ENCODE results near the gene TMEM53.
A peak's percentile ranks its signal among the peaks of the same experiment; 100 is the strongest.

TMEM53 gene

DNA sequence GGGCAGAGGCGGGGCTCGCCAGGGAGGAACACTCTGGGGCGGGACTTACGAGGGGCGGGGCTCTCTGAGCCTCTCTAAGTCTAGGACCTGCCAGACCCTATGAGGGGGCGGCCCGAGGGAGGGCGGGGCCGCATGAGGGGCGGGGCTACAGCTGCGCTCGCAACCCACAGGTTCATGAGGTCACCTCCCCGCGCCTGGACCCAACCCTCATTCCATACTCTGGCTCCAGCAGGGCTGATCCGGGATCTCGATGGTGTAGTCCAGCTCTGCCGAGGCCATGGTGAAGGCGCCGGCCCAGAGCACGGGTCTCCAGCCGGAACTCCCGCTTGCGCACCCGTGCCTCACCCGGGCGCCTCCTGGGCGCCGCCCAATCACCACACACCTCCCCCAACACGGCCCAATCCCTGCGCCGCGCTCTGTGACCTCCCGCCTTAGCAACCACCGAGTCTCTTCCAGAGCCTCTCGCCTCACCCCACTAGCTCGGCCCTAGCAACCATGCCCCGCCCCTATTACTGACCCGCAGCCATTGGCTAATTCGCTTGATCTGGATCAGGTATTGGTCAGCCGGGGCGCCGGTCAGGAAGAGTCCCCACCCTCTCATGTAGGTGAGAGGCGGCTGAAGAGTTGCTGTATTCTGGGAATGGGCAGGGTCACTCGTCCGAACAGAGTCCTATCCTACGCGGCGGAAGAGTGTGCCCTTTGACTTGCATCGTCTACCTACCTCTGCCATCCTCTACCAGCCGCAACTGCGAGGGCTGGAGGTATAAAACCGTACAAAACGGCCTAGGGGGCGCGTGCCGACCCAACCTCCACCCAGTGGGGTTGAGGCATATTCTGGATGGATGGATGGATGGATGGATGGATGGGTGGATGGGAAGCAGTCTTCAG lies at the start of gene TMEM53, which contains the start of gene ARMH1:
Gene TMEM53, minus strand, starts transcription at position 369 of the 888 bp plus-strand sequence. Its CDS starts 90 bp downstream, at position 279.
Gene ARMH1, plus strand, starts transcription at position 602 of the 888 bp plus-strand sequence. CDS start 14,984 bp downstream, outside the sequence.
- peak; percentile 99 for DNase-seq (ENCODE audit: low read depth, low spot score)
- TF ChIP-seq, protein P1, sequence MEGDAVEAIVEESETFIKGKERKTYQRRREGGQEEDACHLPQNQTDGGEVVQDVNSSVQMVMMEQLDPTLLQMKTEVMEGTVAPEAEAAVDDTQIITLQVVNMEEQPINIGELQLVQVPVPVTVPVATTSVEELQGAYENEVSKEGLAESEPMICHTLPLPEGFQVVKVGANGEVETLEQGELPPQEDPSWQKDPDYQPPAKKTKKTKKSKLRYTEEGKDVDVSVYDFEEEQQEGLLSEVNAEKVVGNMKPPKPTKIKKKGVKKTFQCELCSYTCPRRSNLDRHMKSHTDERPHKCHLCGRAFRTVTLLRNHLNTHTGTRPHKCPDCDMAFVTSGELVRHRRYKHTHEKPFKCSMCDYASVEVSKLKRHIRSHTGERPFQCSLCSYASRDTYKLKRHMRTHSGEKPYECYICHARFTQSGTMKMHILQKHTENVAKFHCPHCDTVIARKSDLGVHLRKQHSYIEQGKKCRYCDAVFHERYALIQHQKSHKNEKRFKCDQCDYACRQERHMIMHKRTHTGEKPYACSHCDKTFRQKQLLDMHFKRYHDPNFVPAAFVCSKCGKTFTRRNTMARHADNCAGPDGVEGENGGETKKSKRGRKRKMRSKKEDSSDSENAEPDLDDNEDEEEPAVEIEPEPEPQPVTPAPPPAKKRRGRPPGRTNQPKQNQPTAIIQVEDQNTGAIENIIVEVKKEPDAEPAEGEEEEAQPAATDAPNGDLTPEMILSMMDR (IDR thresholded peaks at IDR 0.05; ENCODE audit: low read depth, low read length): peak; percentile 6
- peak within 1 kb of the TSS; percentile 78 for H3K4me3 ChIP-seq (ENCODE audit: low read depth, low read length)
- in situ Hi-C loops (cut with HindIII; ENCODE audit: low sequenced_read_pairs): no loop called here

DNA sequence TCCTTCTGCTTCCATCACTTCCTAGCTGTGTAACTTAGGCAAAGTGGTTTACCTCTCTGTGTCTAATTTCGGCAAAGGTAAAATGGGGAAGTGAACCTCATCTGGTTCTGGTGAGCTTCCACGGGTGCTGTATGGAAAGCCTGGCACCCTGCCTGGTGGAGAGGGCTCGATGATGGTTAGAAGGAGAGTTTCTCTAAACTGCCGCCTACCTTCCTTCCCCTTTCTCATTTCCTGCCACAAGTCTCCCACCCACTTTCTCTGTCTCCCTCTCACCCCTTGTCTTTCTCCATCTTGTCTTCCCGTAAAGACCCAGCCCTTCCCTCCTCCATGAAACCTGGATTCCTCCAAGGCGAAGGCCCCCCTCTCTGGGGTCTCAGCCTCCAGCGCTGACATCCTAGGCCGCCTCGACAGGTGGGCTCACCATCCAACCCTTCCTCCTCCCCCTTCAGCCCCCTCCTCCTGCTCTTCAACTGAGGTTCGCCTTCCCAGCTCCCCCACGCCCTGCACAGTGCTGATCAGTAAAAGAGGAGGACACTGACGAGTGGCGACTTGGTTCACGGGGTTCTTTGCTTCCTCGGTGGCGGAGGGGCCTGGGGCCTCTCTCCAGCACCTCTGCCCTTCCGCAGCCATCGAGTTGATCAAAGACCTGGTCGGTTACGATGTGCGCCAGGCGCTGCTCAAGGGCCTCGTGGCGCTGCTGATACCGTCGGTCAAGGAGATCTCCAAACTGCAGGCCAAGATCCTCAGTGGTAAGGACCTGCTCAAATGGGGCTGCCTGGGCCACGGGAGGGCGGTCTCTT lies 49.4 kb upstream of the TMEM53 start:
- in situ Hi-C loops (cut with HindIII; ENCODE audit: low sequenced_read_pairs): no loop called here
- no peak overlapping the region for H3K4me3 ChIP-seq (ENCODE audit: low read depth, low read length)
- TF ChIP-seq, protein P1 (IDR thresholded peaks at IDR 0.05; ENCODE audit: low read depth, low read length): no peak
- DNase-seq (ENCODE audit: low read depth, low spot score): no peak

DNA sequence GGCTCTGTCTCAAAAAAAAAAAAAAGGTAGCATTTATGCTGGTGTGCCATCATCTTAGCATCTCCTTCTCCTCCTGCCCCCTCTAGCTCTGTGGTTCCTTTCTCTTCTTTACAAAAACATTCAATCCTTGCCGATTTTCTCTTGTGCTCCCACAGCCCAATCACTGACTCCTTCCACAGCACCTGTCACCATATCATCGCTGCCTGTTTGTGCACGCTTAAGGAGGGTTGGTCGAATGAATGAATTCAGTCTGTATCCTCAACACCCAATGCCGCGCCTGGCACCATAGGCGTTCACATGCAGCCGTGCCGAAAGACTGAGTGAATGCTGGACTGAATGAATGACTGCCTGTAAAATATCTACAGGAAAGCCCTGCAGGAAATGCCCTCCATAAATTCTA lies 48.8 kb upstream of the TMEM53 start:
- H3K4me3 ChIP-seq (ENCODE audit: low read depth, low read length): no peak overlapping the region
- TF ChIP-seq, protein P1 (IDR thresholded peaks at IDR 0.05; ENCODE audit: low read depth, low read length): no peak
- no peak for DNase-seq (ENCODE audit: low read depth, low spot score)
- in situ Hi-C loops (cut with HindIII; ENCODE audit: low sequenced_read_pairs): no loop called here

DNA sequence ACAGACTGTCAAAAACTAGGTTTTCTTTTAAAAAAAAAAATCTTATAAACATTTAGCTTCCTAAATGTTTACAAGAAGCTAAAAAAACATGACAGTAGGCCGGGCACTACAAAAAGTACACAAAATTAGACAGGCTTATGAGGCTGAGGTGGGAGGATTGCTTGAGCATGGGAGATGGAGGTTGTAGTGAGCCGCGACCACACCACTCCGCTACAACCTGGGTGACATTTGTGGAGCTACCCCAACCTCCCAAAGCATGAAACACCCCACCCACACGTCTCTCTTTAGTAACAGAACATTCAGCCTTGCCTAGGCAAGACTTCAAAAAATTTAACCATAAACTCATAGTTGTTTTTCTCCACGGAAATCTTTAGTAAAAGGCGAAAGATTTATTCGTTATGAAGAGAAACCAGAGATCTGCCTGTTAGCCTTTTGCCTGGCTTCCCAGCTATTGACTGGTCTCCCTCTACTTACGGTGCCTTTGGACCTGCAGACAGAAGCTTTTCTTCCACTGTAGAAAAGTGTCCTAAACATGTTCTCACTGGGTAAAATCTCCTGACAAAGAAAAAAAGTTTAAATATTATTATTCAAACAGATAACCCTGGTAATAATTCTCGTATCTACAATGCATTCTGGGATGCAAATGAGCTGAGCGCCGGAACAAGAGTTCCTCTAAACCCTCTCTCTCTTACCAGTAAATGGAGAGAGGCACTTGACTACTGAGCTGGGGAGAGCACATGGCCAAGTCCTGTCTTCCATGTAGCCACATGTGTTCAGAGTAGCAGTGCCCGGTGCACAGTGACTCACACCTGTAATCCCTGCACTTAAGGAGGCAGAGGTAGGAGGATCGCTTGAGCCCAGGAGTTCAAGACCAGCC lies 47.4 kb upstream of the TMEM53 start:
- DNase-seq (ENCODE audit: low read depth, low spot score): peak; percentile 96
- TF ChIP-seq, protein P1 (IDR thresholded peaks at IDR 0.05; ENCODE audit: low read depth, low read length): no peak
- in situ Hi-C loops (cut with HindIII; ENCODE audit: low sequenced_read_pairs): no loop called here
- H3K4me3 ChIP-seq (ENCODE audit: low read depth, low read length): no peak overlapping the region

DNA sequence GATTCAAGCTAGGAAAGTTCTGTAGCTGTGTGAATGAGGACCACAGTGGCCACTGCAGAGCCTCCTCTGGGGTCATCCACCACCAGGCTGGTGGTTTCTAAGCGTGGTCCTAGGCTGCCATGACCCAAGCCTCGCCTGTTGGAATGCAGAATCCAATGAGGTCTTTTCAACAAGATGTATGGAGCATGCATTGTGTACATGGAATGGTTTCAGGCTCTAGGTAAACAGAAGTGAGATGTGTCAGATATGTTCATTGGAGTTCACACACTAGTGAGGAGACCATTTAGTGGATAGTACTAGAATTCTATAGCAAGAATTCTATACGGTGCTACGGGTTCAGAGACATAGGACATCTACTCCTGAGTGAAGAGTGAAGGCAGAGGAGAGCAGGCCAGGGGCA lies 46.0 kb upstream of the TMEM53 start:
- H3K4me3 ChIP-seq (ENCODE audit: low read depth, low read length): no peak overlapping the region
- TF ChIP-seq, protein P1 (IDR thresholded peaks at IDR 0.05; ENCODE audit: low read depth, low read length): no peak
- no peak for DNase-seq (ENCODE audit: low read depth, low spot score)
- in situ Hi-C loops (cut with HindIII; ENCODE audit: low sequenced_read_pairs): no loop called here

DNA sequence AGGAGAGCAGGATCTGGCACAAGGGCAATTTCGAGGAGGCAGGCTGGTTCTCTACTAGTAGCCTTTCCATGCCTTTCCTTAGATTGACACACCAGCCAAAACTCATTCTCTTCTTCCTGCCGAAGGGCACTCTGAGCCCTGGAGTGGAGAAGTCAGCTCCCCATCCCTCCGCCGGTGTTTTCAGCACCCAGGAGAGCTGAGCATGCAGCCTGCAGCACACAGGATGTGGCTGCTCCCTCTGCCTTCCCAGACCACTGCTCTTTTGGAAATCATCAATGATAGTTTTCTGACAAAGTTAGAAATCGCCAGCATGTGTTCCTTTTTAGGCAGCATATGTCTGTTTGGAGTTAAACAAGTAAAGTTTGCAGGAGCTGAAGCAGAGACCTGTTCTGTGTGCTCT lies 45.0 kb upstream of the TMEM53 start:
- TF ChIP-seq, protein P1 (IDR thresholded peaks at IDR 0.05; ENCODE audit: low read depth, low read length): no peak
- no peak for DNase-seq (ENCODE audit: low read depth, low spot score)
- in situ Hi-C loops (cut with HindIII; ENCODE audit: low sequenced_read_pairs): no loop called here
- no peak overlapping the region for H3K4me3 ChIP-seq (ENCODE audit: low read depth, low read length)
